Esophagus muscularis mucosa (tissue), 3 donors: ENCODE measurements around the gene SLC44A5.

Experiments used
- CTCF ChIP-seq, 3 experiments: fragments of 200-600 bp in 2 of 3; fragments of 450-650 bp in 1 of 3; sonication (generic) in 2 of 3; IDR thresholded peaks; one replicate each; pipeline ENCODE4 v1.5.1; 2017 to 2019; ENCODE audit warnings: antibody characterized with exemption in 3 of 3, mild to moderate bottlenecking in 2 of 3, moderate library complexity in 1 of 3
- POLR2AphosphoS5 ChIP-seq, 2 donors: sonication (generic); formaldehyde crosslinking; IDR thresholded peaks; one replicate each; pipeline ENCODE4 v1.6.1; 2017; ENCODE audit warnings: antibody characterized with exemption in 2 of 2

GRCh38 chr1:75567191-75567590, 43.7 kb downstream of the SLC44A5 start:
- no peak for TF ChIP-seq CTCF (IDR thresholded peaks at IDR 0.05)
- TF ChIP-seq POLR2AphosphoS5 (IDR thresholded peaks at IDR 0.05), result no peak
